Measurements from ENCODE around the gene LRRIQ3. TPM values are rescaled to one million over a fixed set of nuclear protein-coding genes. Genes with fewer than 3 reads are reported as not detected.

Gene LRRIQ3
- total and polyA plus RNA-seq, 2 of the 13 experiments (the other 11 are each of a cell fraction or from before 2014, with no cell fraction given) = 1.1 to 1.3 TPM

GRCh38 chr1:74197657-74198552, at the start of gene LRRIQ3, which contains the start of gene FPGT (continued):
- TF ChIP-seq ELF3 (CRISPR knock-in tag; IDR thresholded peaks at IDR 0.05) (peak; percentile 46; the same call in 1 of the 2 replicates), ZFX (CRISPR knock-in tag; IDR thresholded peaks at IDR 0.05; ENCODE audit: low read depth) (peak; percentile 79), ZFP36 (IDR thresholded peaks at IDR 0.05; ENCODE audit: borderline replicate concordance, low read depth, low read length, partially characterized antibody) (no peak), ZMAT3 (CRISPR knock-in tag; conservative IDR thresholded peaks at IDR 0.05) (no peak), CEBPZ (IDR thresholded peaks at IDR 0.05; ENCODE audit: low read length) (no peak), ZNF597 (CRISPR knock-in tag; IDR thresholded peaks at IDR 0.05) (no peak), THAP9 (CRISPR knock-in tag; IDR thresholded peaks at IDR 0.05; ENCODE audit: borderline replicate concordance) (peak; percentile 55; the same call in 1 of the 2 replicates), KLF9 (CRISPR knock-in tag; IDR thresholded peaks at IDR 0.05; ENCODE audit: low read depth) (no peak), SETDB1 (CRISPR knock-in tag; IDR thresholded peaks at IDR 0.05; ENCODE audit: borderline replicate concordance) (no peak), ZNF776 (CRISPR knock-in tag; IDR thresholded peaks at IDR 0.05) (no peak), POLR2G (IDR thresholded peaks at IDR 0.05; ENCODE audit: low read depth, low read length) (peak; percentile 85), ZNF331 (CRISPR knock-in tag; IDR thresholded peaks at IDR 0.05) (0 out of 2 replicates have a peak, but pooled peaks have one; percentile 63), NFKBIZ (CRISPR knock-in tag; IDR thresholded peaks at IDR 0.05) (no peak), KLF16 (CRISPR knock-in tag; IDR thresholded peaks at IDR 0.05) (0 out of 4 replicates have a peak, but pooled peaks of 1 of the 2 experiments have one; percentile 21), ZNF674 (CRISPR knock-in tag; IDR thresholded peaks at IDR 0.05; ENCODE audit: low read depth) (no peak), ATF1 (CRISPR knock-in tag; IDR thresholded peaks at IDR 0.05) (no peak), POLR2A (IDR thresholded peaks at IDR 0.05; ENCODE audit: insufficient read depth in 1 of 2, low read depth in 2 of 2, low read length in 2 of 2) (peak; percentile 66 to 75; a peak in 3 of 4 replicates), NFRKB (IDR thresholded peaks at IDR 0.05) (no peak), ZNF878 (CRISPR knock-in tag; IDR thresholded peaks at IDR 0.05) (no peak), YEATS4 (CRISPR knock-in tag; IDR thresholded peaks at IDR 0.05; ENCODE audit: borderline replicate concordance) (peak; percentile 53; the same call in 1 of the 2 replicates)
